A549 (cell line): ENCODE results near the gene REELD1.

Experiments
- ESRRA ChIP-seq: fragments of 150-350 bp; IDR thresholded peaks from 2 replicates; pipeline ENCODE4 v1.6.1; 2014; ENCODE audit warnings: mild to moderate bottlenecking, low read length, borderline replicate concordance
- HDAC2 ChIP-seq: fragments of 200-600 bp; sonication (generic); IDR thresholded peaks from 2 replicates; pipeline ENCODE4 v1.6.1; 2016
- PHF8 ChIP-seq: fragments of 200-600 bp; sonication (generic); IDR thresholded peaks from 2 replicates; pipeline ENCODE4 v1.6.1; 2016; ENCODE audit warnings: low read depth, mild to moderate bottlenecking, antibody characterized with exemption, moderate library complexity, borderline replicate concordance
- TF ChIP-seq, protein P1 (sequence below): IDR thresholded peaks from 2 replicates; pipeline ENCODE4 v1.6.1; 2012
- TF ChIP-seq, protein P2 (sequence below): fragments of >200 bp; sonication (Bioruptor Twin); formaldehyde crosslinking; IDR thresholded peaks from 3 replicates; pipeline ENCODE4 v1.5.1; 2016
- TF ChIP-seq, protein P3 (sequence below): fragments of 200-600 bp; sonication (generic); IDR thresholded peaks from 2 replicates; pipeline ENCODE4 v1.6.1; 2016; ENCODE audit warnings: antibody characterized with exemption, mild to moderate bottlenecking, moderate library complexity
- TF ChIP-seq, protein P4 (sequence below): fragments of 450-650 bp; IDR thresholded peaks from 2 replicates; pipeline ENCODE4 v1.6.1; 2014; ENCODE audit warnings: antibody characterized with exemption

DNA sequence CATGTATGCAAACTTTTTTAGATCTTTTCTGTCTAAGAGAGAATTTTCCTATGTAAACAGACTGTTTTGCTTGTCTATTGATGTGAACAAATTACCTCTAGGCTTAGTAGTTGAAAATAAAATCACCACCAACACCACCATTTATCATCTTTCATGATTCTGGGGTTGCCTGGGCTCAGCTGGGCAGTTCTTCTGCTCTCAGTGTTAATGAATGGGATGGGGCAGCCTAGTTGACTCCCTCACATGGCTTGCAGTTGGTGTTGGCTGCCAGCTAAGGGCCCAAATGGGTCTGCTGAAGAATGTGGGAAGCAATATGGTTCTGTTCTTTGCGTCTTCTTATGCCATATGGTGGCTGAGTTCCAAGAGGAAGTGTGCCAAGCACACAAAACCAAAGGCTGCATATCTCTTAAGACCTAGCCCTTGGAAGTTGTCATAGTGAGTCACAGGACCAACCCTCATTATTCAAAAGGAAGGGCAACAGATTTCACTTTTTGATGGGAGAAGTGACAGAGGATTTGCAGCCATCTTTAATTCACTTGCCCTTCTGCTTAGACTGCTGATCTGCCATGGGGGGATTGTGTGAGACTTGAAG, 17.9 kb downstream of the REELD1 start:
- TF ChIP-seq, protein P1, sequence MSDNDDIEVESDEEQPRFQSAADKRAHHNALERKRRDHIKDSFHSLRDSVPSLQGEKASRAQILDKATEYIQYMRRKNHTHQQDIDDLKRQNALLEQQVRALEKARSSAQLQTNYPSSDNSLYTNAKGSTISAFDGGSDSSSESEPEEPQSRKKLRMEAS: no peak
- TF ChIP-seq, protein P2, sequence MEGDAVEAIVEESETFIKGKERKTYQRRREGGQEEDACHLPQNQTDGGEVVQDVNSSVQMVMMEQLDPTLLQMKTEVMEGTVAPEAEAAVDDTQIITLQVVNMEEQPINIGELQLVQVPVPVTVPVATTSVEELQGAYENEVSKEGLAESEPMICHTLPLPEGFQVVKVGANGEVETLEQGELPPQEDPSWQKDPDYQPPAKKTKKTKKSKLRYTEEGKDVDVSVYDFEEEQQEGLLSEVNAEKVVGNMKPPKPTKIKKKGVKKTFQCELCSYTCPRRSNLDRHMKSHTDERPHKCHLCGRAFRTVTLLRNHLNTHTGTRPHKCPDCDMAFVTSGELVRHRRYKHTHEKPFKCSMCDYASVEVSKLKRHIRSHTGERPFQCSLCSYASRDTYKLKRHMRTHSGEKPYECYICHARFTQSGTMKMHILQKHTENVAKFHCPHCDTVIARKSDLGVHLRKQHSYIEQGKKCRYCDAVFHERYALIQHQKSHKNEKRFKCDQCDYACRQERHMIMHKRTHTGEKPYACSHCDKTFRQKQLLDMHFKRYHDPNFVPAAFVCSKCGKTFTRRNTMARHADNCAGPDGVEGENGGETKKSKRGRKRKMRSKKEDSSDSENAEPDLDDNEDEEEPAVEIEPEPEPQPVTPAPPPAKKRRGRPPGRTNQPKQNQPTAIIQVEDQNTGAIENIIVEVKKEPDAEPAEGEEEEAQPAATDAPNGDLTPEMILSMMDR: no peak
- TF ChIP-seq, protein P3, sequence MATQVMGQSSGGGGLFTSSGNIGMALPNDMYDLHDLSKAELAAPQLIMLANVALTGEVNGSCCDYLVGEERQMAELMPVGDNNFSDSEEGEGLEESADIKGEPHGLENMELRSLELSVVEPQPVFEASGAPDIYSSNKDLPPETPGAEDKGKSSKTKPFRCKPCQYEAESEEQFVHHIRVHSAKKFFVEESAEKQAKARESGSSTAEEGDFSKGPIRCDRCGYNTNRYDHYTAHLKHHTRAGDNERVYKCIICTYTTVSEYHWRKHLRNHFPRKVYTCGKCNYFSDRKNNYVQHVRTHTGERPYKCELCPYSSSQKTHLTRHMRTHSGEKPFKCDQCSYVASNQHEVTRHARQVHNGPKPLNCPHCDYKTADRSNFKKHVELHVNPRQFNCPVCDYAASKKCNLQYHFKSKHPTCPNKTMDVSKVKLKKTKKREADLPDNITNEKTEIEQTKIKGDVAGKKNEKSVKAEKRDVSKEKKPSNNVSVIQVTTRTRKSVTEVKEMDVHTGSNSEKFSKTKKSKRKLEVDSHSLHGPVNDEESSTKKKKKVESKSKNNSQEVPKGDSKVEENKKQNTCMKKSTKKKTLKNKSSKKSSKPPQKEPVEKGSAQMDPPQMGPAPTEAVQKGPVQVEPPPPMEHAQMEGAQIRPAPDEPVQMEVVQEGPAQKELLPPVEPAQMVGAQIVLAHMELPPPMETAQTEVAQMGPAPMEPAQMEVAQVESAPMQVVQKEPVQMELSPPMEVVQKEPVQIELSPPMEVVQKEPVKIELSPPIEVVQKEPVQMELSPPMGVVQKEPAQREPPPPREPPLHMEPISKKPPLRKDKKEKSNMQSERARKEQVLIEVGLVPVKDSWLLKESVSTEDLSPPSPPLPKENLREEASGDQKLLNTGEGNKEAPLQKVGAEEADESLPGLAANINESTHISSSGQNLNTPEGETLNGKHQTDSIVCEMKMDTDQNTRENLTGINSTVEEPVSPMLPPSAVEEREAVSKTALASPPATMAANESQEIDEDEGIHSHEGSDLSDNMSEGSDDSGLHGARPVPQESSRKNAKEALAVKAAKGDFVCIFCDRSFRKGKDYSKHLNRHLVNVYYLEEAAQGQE: no peak
- TF ChIP-seq PHF8 (no peak), HDAC2 (no peak), ESRRA (no peak)
- TF ChIP-seq, protein P4, sequence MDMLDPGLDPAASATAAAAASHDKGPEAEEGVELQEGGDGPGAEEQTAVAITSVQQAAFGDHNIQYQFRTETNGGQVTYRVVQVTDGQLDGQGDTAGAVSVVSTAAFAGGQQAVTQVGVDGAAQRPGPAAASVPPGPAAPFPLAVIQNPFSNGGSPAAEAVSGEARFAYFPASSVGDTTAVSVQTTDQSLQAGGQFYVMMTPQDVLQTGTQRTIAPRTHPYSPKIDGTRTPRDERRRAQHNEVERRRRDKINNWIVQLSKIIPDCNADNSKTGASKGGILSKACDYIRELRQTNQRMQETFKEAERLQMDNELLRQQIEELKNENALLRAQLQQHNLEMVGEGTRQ: no peak
